NCI-H2081 treated with DMSO at 0.1 percent for 48 hours (cell line): ENCODE measurements around the gene ZNF594.
"Not testable (repeated sequence)": the region's sequence is repeated elsewhere in the genome, so short reads cannot be mapped to it uniquely, and the experiment has no call there.

ENCODE experiments used
- DNase-seq: peaks from one replicate; lab custom pipeline; 2025; lab: John Stamatoyannopoulos, UW

The ZNF594 gene

GRCh38 chr17:5201011-5201410, 9.3 kb upstream of the ZNF594 start:
- DNase-seq: no peak

GRCh38 chr17:5200360-5200759, 8.7 kb upstream of the ZNF594 start:
- DNase-seq: no peak

GRCh38 chr17:5198472-5198871, 6.8 kb upstream of the ZNF594 start:
- DNase-seq: no peak

GRCh38 chr17:5194346-5194745, 2.7 kb upstream of the ZNF594 start:
- DNase-seq: no peak

GRCh38 chr17:5184288-5184687, 7.4 kb downstream of the ZNF594 start:
- DNase-seq: no peak

- no peak for DNase-seq
These were observed 8.3 kb downstream of the ZNF594 start for GRCh38 chr17:5183410-5183793.

GRCh38 chr17:5182597-5183409, 8.9 kb downstream of the ZNF594 start:
- no peak for DNase-seq

- no peak for DNase-seq
These were observed 10.0 kb downstream of the ZNF594 start for GRCh38 chr17:5181509-5182305.

GRCh38 chr17:5179003-5179402, 12.7 kb downstream of the ZNF594 start:
- DNase-seq: no peak

- not testable (repeated sequence) for DNase-seq
These were observed 16.6 kb downstream of the ZNF594 start for GRCh38 chr17:5175027-5175426.

GRCh38 chr17:5165791-5166564, 25.7 kb downstream of the ZNF594 start:
- not testable (repeated sequence) for DNase-seq

GRCh38 chr17:5164436-5164835, 27.2 kb downstream of the ZNF594 start:
- DNase-seq: no peak

GRCh38 chr17:5161793-5162192, 29.9 kb downstream of the ZNF594 start:
- not testable (repeated sequence) for DNase-seq

GRCh38 chr17:5160702-5161101, 31.0 kb downstream of the ZNF594 start:
- DNase-seq: not testable (repeated sequence)

GRCh38 chr17:5146122-5146521, 45.5 kb downstream of the ZNF594 start:
- not testable (repeated sequence) for DNase-seq

- DNase-seq: not testable (repeated sequence)
These were observed 48.8 kb downstream of the ZNF594 start for GRCh38 chr17:5142877-5143276.

GRCh38 chr17:5139458-5139732, 52.3 kb downstream of the ZNF594 start:
- no peak for DNase-seq

GRCh38 chr17:5138616-5139457, 52.8 kb downstream of the ZNF594 start:
- DNase-seq: no peak

- not testable (repeated sequence) for DNase-seq
These were observed 53.5 kb downstream of the ZNF594 start for GRCh38 chr17:5138198-5138544.

GRCh38 chr17:5137511-5138197, 54.0 kb downstream of the ZNF594 start:
- DNase-seq: not testable (repeated sequence)
